ENCODE measurements around the gene CCDC88C.

Gene CCDC88C

GRCh38 chr14:91352728-91353692 is 64.6 kb downstream of the CCDC88C start:
- Histone ChIP-seq H3K4me1 (ENCODE audit: control extremely low read depth in 1 of 4, control insufficient read depth in 4 of 4, insufficient read depth in 4 of 4, low read length in 3 of 4) (peaks cover 13 to 63% (median 42%) of the 10 kb centered on the region in 4 experiments), H3K9me3 (ENCODE audit: control extremely low read depth in 1 of 5, control insufficient read depth in 4 of 5, insufficient read depth in 2 of 5, low read depth in 1 of 5, low read length in 4 of 5) (no peaks in the 10 kb centered on the region), H3K4me3 (ENCODE audit: control insufficient read depth in 1 of 7, extremely low read depth in 1 of 7, insufficient read depth in 4 of 7, low read depth in 2 of 7, low read length in 6 of 7) (no peak overlapping the region), H3K36me3 (ENCODE audit: control insufficient read depth in 4 of 4, insufficient read depth in 4 of 4, low read length in 3 of 4) (peaks cover 5 to 30% (median 19%) of the 10 kb centered on the region in 4 experiments), H3K27me3 (replicated peaks in 2 of 5; ENCODE audit: control insufficient read depth in 4 of 5, insufficient read depth in 5 of 5, low read length in 4 of 5) (no peaks in the 10 kb centered on the region), H3K27ac (ENCODE audit: insufficient read depth in 1 of 2, low read depth in 1 of 2, low read length in 2 of 2, poor library complexity in 1 of 2, severe bottlenecking in 2 of 2) (no peak overlapping the region)
- 90% methylated on average over 14 of the region's 17 CpGs for whole genome bisulfite sequencing (ENCODE audit: insufficient coverage)
- CTCF ChIA-PET, result interaction anchor here (1.1 to 4.7 kb wide), 7 partner anchors 11 to 65 kb away, joined by 3 to 19 read pairs (median 4); partner anchors contain the start of gene CCDC88C
- POLR2A ChIA-PET, result no interaction called here
- no peak for DNase-seq

GRCh38 chr14:91352053-91352452 is 65.6 kb downstream of the CCDC88C start:
- H3K9me3 ChIP-seq (ENCODE audit: control extremely low read depth in 1 of 5, control insufficient read depth in 4 of 5, insufficient read depth in 2 of 5, low read depth in 1 of 5, low read length in 4 of 5), result no peaks in the 10 kb centered on the region
- WGBS (ENCODE audit: insufficient coverage), result 89% methylated on average over 16 of the region's 19 CpGs
- no peak overlapping the region for H3K4me3 ChIP-seq (ENCODE audit: control insufficient read depth in 1 of 7, extremely low read depth in 1 of 7, insufficient read depth in 4 of 7, low read depth in 2 of 7, low read length in 6 of 7)
- H3K27ac ChIP-seq (ENCODE audit: insufficient read depth in 1 of 2, low read depth in 1 of 2, low read length in 2 of 2, poor library complexity in 1 of 2, severe bottlenecking in 2 of 2), result no peak overlapping the region
- ChIA-PET POLR2A (no interaction called here), CTCF (interaction anchor here (0.7 to 4.7 kb wide), 4 partner anchors 10 to 73 kb away, joined by 3 to 19 read pairs (median 3); no protein-coding TSS in a partner anchor)
- peaks cover 2 to 25% (median 13%) of the 10 kb centered on the region in 4 experiments for H3K36me3 ChIP-seq (ENCODE audit: control insufficient read depth in 4 of 4, insufficient read depth in 4 of 4, low read length in 3 of 4)
- DNase-seq, result no peak
- H3K4me1 ChIP-seq (ENCODE audit: control extremely low read depth in 1 of 4, control insufficient read depth in 4 of 4, insufficient read depth in 4 of 4, low read length in 3 of 4), result peaks cover 10 to 57% (median 40%) of the 10 kb centered on the region in 4 experiments
- no peaks in the 10 kb centered on the region for H3K27me3 ChIP-seq (replicated peaks in 2 of 5; ENCODE audit: control insufficient read depth in 4 of 5, insufficient read depth in 5 of 5, low read length in 4 of 5)

DNA sequence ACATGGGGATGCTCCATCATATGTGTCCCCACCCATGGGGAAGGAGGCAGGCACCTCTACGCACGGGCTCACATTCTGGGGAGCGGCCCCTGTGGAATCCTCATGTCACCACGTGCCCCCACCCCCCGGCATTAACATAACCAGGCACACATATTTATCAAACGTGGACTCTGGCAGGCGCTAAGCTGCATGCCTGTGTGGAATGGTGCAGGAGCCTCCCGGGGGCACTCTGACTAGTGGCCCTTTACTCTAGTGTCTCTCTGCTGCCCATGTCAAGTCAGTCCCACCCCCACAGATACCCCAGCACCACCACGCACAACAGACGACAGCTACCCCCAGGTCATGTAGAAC is 66.1 kb downstream of the CCDC88C start:
- Histone ChIP-seq H3K4me3 (ENCODE audit: control insufficient read depth in 1 of 7, extremely low read depth in 1 of 7, insufficient read depth in 4 of 7, low read depth in 2 of 7, low read length in 6 of 7) (peak overlapping the region in 4 of 7 experiments; percentile 37 to 78 (median 44)), H3K4me1 (ENCODE audit: control extremely low read depth in 1 of 4, control insufficient read depth in 4 of 4, insufficient read depth in 4 of 4, low read length in 3 of 4) (peaks cover 4 to 52% (median 37%) of the 10 kb centered on the region in 4 experiments), H3K27me3 (replicated peaks in 2 of 5; ENCODE audit: control insufficient read depth in 4 of 5, insufficient read depth in 5 of 5, low read length in 4 of 5) (no peaks in the 10 kb centered on the region), H3K27ac (ENCODE audit: insufficient read depth in 1 of 2, low read depth in 1 of 2, low read length in 2 of 2, poor library complexity in 1 of 2, severe bottlenecking in 2 of 2) (no peak overlapping the region), H3K36me3 (ENCODE audit: control insufficient read depth in 4 of 4, insufficient read depth in 4 of 4, low read length in 3 of 4) (peaks cover 2 to 22% (median 12%) of the 10 kb centered on the region in 4 experiments), H3K9me3 (ENCODE audit: control extremely low read depth in 1 of 5, control insufficient read depth in 4 of 5, insufficient read depth in 2 of 5, low read depth in 1 of 5, low read length in 4 of 5) (no peaks in the 10 kb centered on the region)
- ChIA-PET POLR2A (no interaction called here), CTCF (interaction anchor here (0.7 to 4.7 kb wide), 6 partner anchors 10 to 73 kb away, joined by 3 to 19 read pairs (median 3); no protein-coding TSS in a partner anchor)
- DNase-seq, result no peak
- 88% methylated on average over 3 of the region's 10 CpGs for WGBS (ENCODE audit: insufficient coverage)

GRCh38 chr14:91350813-91351511 is 66.7 kb downstream of the CCDC88C start:
- CTCF ChIA-PET, result interaction anchor here (1.1 to 4.7 kb wide), 4 partner anchors 9 to 25 kb away, joined by 3 to 19 read pairs (median 8); no protein-coding TSS in a partner anchor
- Histone ChIP-seq H3K9me3 (ENCODE audit: control extremely low read depth in 1 of 5, control insufficient read depth in 4 of 5, insufficient read depth in 2 of 5, low read depth in 1 of 5, low read length in 4 of 5) (no peaks in the 10 kb centered on the region), H3K36me3 (ENCODE audit: control insufficient read depth in 4 of 4, insufficient read depth in 4 of 4, low read length in 3 of 4) (peaks cover 2 to 22% (median 11%) of the 10 kb centered on the region in 4 experiments), H3K27ac (ENCODE audit: insufficient read depth in 1 of 2, low read depth in 1 of 2, low read length in 2 of 2, poor library complexity in 1 of 2, severe bottlenecking in 2 of 2) (no peak overlapping the region), H3K4me3 (ENCODE audit: control insufficient read depth in 1 of 7, extremely low read depth in 1 of 7, insufficient read depth in 4 of 7, low read depth in 2 of 7, low read length in 6 of 7) (peak overlapping the region in 6 of 7 experiments; percentile 2 to 78 (median 38)), H3K4me1 (ENCODE audit: control extremely low read depth in 1 of 4, control insufficient read depth in 4 of 4, insufficient read depth in 4 of 4, low read length in 3 of 4) (peaks cover 4 to 48% (median 34%) of the 10 kb centered on the region in 4 experiments), H3K27me3 (replicated peaks in 2 of 5; ENCODE audit: control insufficient read depth in 4 of 5, insufficient read depth in 5 of 5, low read length in 4 of 5) (no peaks in the 10 kb centered on the region)
- peak; percentile 56 to 87 (median 84) for DNase-seq
- POLR2A ChIA-PET, result interaction anchor here (1.0 to 1.2 kb wide), 2 partner anchors 11 to 26 kb away, joined by 3 read pairs; no protein-coding TSS in a partner anchor
- WGBS (ENCODE audit: insufficient coverage), result 56% methylated on average over 16 of the region's 18 CpGs

- DNase-seq, result no peak
- Histone ChIP-seq H3K9me3 (ENCODE audit: control extremely low read depth in 1 of 5, control insufficient read depth in 4 of 5, insufficient read depth in 2 of 5, low read depth in 1 of 5, low read length in 4 of 5) (no peaks in the 10 kb centered on the region), H3K36me3 (ENCODE audit: control insufficient read depth in 4 of 4, insufficient read depth in 4 of 4, low read length in 3 of 4) (peaks cover 2 to 22% (median 11%) of the 10 kb centered on the region in 4 experiments), H3K4me3 (ENCODE audit: control insufficient read depth in 1 of 7, extremely low read depth in 1 of 7, insufficient read depth in 4 of 7, low read depth in 2 of 7, low read length in 6 of 7) (peak overlapping the region in 2 of 7 experiments; percentile 51 to 78), H3K27me3 (replicated peaks in 2 of 5; ENCODE audit: control insufficient read depth in 4 of 5, insufficient read depth in 5 of 5, low read length in 4 of 5) (no peaks in the 10 kb centered on the region), H3K4me1 (ENCODE audit: control extremely low read depth in 1 of 4, control insufficient read depth in 4 of 4, insufficient read depth in 4 of 4, low read length in 3 of 4) (peaks cover 4 to 44% (median 32%) of the 10 kb centered on the region in 4 experiments), H3K27ac (ENCODE audit: insufficient read depth in 1 of 2, low read depth in 1 of 2, low read length in 2 of 2, poor library complexity in 1 of 2, severe bottlenecking in 2 of 2) (no peak overlapping the region)
- WGBS (ENCODE audit: insufficient coverage), result no CpG with 5 or more reads among the region's 1 CpG
- CTCF ChIA-PET, result interaction anchor here (1.1 to 4.7 kb wide), 4 partner anchors 9 to 24 kb away, joined by 3 to 19 read pairs (median 8); no protein-coding TSS in a partner anchor
- POLR2A ChIA-PET, result interaction anchor here (1.0 to 1.2 kb wide), 2 partner anchors 11 to 25 kb away, joined by 3 read pairs; no protein-coding TSS in a partner anchor
Measured at GRCh38 chr14:91350483-91350812, 67.2 kb downstream of the CCDC88C start.

- POLR2A ChIA-PET, result interaction anchor here (0.6 to 1.2 kb wide), 2 partner anchors 12 to 51 kb away, joined by 3 to 6 read pairs; no protein-coding TSS in a partner anchor
Measured at GRCh38 chr14:91349481-91350074, 68.0 kb downstream of the CCDC88C start.

More at GRCh38 chr14:91349481-91350074, 68.0 kb downstream of the CCDC88C start:
- no peak for DNase-seq
- Histone ChIP-seq H3K4me3 (ENCODE audit: control insufficient read depth in 1 of 7, extremely low read depth in 1 of 7, insufficient read depth in 4 of 7, low read depth in 2 of 7, low read length in 6 of 7) (no peak overlapping the region), H3K9me3 (ENCODE audit: control extremely low read depth in 1 of 5, control insufficient read depth in 4 of 5, insufficient read depth in 2 of 5, low read depth in 1 of 5, low read length in 4 of 5) (no peaks in the 10 kb centered on the region), H3K27me3 (replicated peaks in 2 of 5; ENCODE audit: control insufficient read depth in 4 of 5, insufficient read depth in 5 of 5, low read length in 4 of 5) (no peaks in the 10 kb centered on the region), H3K36me3 (ENCODE audit: control insufficient read depth in 4 of 4, insufficient read depth in 4 of 4, low read length in 3 of 4) (peaks cover 2 to 18% (median 10%) of the 10 kb centered on the region in 4 experiments), H3K27ac (ENCODE audit: insufficient read depth in 1 of 2, low read depth in 1 of 2, low read length in 2 of 2, poor library complexity in 1 of 2, severe bottlenecking in 2 of 2) (no peak overlapping the region), H3K4me1 (ENCODE audit: control extremely low read depth in 1 of 4, control insufficient read depth in 4 of 4, insufficient read depth in 4 of 4, low read length in 3 of 4) (peaks cover 4 to 44% (median 26%) of the 10 kb centered on the region in 4 experiments)
- whole genome bisulfite sequencing (ENCODE audit: insufficient coverage), result 93% methylated on average over 3 of the region's 10 CpGs
- CTCF ChIA-PET, result interaction anchor here (1.1 to 2.5 kb wide), 4 partner anchors 12 to 68 kb away, joined by 3 to 10 read pairs (median 4); partner anchors contain the start of gene CCDC88C

Data from common myeloid progenitor, CD34-positive (primary cell).